Measurements from ENCODE around the gene INTS7. TPM values are rescaled to one million over a fixed set of nuclear protein-coding genes. Genes with fewer than 3 reads are reported as not detected.
A peak's percentile ranks its signal among the peaks of the same experiment; 100 is the strongest.
"Not testable (repeated sequence)": the region's sequence is repeated elsewhere in the genome, so short reads cannot be mapped to it uniquely, and the experiment has no call there.

Gene INTS7
- total RNA-seq, 3 donors from 2014 or later, result 6.6 to 16.7 (median 10.8) TPM

GRCh38 chr1:211942583-211942982, 92.8 kb downstream of the INTS7 start:
- no peaks in the 10 kb centered on the region for H3K27me3 ChIP-seq
- TF ChIP-seq POLR2AphosphoS5 (IDR thresholded peaks at IDR 0.05) (no peak), CTCF (IDR thresholded peaks at IDR 0.05) (no peak), POLR2A (IDR thresholded peaks at IDR 0.05) (no peak)
- H3K36me3 ChIP-seq, result no peaks in the 10 kb centered on the region
- H3K27ac ChIP-seq, result no peak overlapping the region
- no peak overlapping the region for H3K4me3 ChIP-seq
- DNase-seq (ENCODE audit: low spot score in 2 of 2), result no peak
- no peaks in the 10 kb centered on the region for H3K4me1 ChIP-seq
- intact Hi-C loops (cut with DNase I; ENCODE audit: low total_unique reads), result no loop called here
- H3K9me3 ChIP-seq, result no peaks in the 10 kb centered on the region

GRCh38 chr1:211939876-211940468, 95.4 kb downstream of the INTS7 start:
- intact Hi-C loops (cut with DNase I; ENCODE audit: low total_unique reads), result no loop called here
- no peak overlapping the region for H3K27ac ChIP-seq

GRCh38 chr1:211938561-211938997, 96.8 kb downstream of the INTS7 start:
- Histone ChIP-seq H3K36me3 (no peaks in the 10 kb centered on the region), H3K27ac (no peak overlapping the region), H3K4me3 (peak overlapping the region in 1 of 3 donors; percentile 9), H3K27me3 (no peaks in the 10 kb centered on the region), H3K4me1 (no peaks in the 10 kb centered on the region), H3K9me3 (no peaks in the 10 kb centered on the region)
- no peak for TF ChIP-seq POLR2AphosphoS5 (IDR thresholded peaks at IDR 0.05)
- TF ChIP-seq POLR2A (IDR thresholded peaks at IDR 0.05), result no peak
- no peak for TF ChIP-seq CTCF (IDR thresholded peaks at IDR 0.05)
- DNase-seq (ENCODE audit: low spot score in 2 of 2), result no peak
- intact Hi-C loops (cut with DNase I; ENCODE audit: low total_unique reads), result no loop called here

More at GRCh38 chr1:211939876-211940468, 95.4 kb downstream of the INTS7 start:
- Histone ChIP-seq H3K27me3 (no peaks in the 10 kb centered on the region), H3K36me3 (no peaks in the 10 kb centered on the region), H3K4me1 (no peaks in the 10 kb centered on the region), H3K9me3 (no peaks in the 10 kb centered on the region), H3K4me3 (no peak overlapping the region)
- TF ChIP-seq POLR2A (IDR thresholded peaks at IDR 0.05), result no peak
- no peak for TF ChIP-seq CTCF (IDR thresholded peaks at IDR 0.05)
- DNase-seq (ENCODE audit: low spot score in 2 of 2), result no peak

GRCh38 chr1:211937422-211937821, 97.9 kb downstream of the INTS7 start:
- H3K4me3 ChIP-seq; H3K27ac ChIP-seq; H3K9me3 ChIP-seq; intact Hi-C loops (cut with DNase I; ENCODE audit: low total_unique reads); H3K36me3 ChIP-seq; DNase-seq (ENCODE audit: low spot score in 2 of 2); H3K27me3 ChIP-seq; H3K4me1 ChIP-seq: not testable (repeated sequence)

- H3K36me3 ChIP-seq, result no peaks in the 10 kb centered on the region
- H3K4me1 ChIP-seq, result no peaks in the 10 kb centered on the region
- no peaks in the 10 kb centered on the region for H3K27me3 ChIP-seq
- TF ChIP-seq POLR2AphosphoS5 (IDR thresholded peaks at IDR 0.05), result no peak
- TF ChIP-seq CTCF (IDR thresholded peaks at IDR 0.05), result no peak
- no peak for TF ChIP-seq POLR2A (IDR thresholded peaks at IDR 0.05)
- H3K27ac ChIP-seq, result no peak overlapping the region
- intact Hi-C loops (cut with DNase I; ENCODE audit: low total_unique reads), result no loop called here
- H3K9me3 ChIP-seq, result no peaks in the 10 kb centered on the region
- no peak overlapping the region for H3K4me3 ChIP-seq
- no peak for DNase-seq (ENCODE audit: low spot score in 2 of 2)
Measured at GRCh38 chr1:211935448-211935970, 99.8 kb downstream of the INTS7 start.

Measured in breast epithelium (tissue), 4 donors.